NCI-H1694 treated with DMSO at 0.1 percent for 48 hours (cell line): ENCODE data around the gene MOB3B.
A peak's percentile ranks its signal among the peaks of the same experiment; 100 is the strongest.

ENCODE experiments used
- DNase-seq: peaks from one replicate; lab custom pipeline; 2025; lab: John Stamatoyannopoulos, UW

MOB3B gene

DNA sequence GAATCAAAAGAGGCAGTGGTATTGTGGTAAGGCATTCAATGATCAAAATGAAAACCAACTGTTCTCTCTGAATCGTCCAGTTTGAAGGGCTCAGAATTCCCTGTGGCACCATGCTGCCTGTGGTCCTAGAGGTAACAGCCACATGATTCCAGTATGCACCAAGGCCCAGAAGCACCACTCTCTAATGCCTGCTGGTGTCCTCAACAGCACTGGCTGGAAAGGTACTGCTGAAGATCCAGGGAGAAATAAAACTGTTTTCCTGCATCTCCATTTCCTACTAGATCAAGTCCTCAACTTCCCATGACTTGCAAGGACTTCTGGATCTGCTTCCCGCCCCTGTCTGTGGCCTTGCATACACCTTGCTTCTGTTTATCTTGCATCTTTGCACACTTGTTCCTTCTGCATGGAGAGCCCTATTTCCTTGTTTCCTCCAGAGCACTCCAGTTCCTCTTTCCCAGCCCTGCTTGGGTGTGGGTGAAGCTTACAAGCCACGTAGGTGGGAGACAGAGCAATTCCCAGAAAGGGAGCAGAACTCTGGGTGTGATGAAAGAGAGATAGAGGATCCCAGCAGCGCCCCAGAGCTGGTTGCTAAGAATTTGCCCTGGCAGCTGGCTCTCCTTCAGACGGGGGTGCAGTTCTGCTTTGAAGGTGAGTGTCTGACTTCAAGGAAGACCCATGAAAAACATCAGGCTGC lies 191.6 kb downstream of the MOB3B start:
- DNase-seq = no peak

DNA sequence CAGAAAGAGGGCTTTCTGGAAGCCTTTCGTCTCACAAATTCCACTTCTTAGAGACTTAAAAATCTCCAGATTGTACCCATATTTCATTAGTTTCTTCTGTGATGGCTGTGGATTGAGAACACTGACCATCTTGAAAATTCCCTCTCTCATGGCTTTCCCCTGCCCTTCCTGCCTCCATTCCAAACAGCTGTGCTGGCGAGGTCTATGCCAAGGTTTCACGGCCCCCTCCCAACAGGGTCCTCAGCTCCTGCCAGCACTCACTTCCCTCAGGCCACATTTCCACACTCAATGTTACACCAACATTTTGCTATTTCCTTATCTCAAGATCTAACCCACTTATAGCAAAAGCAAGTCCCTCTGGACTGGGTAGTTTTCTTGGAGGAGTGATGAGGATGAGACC lies 192.4 kb downstream of the MOB3B start:
- DNase-seq = no peak

DNA sequence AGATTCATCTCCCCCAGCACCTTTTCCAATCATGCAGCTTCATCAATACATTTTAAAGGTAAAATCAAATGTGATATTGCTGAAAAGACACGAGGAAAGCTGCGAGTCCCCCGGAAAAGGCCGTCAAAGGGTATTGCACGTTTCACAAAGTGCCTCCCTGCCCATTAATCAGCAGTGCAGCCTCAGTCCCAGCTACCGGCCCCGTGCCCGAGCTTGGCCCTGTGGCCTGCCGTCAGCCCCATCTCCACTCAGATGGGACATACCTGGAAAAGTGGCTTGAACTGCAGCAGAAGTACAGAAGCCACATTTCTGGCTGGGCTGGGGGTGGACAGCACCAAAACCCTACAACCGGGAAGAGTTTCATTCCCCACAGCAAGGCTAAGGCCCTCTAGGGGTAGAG lies 192.8 kb downstream of the MOB3B start:
- DNase-seq = no peak

DNA sequence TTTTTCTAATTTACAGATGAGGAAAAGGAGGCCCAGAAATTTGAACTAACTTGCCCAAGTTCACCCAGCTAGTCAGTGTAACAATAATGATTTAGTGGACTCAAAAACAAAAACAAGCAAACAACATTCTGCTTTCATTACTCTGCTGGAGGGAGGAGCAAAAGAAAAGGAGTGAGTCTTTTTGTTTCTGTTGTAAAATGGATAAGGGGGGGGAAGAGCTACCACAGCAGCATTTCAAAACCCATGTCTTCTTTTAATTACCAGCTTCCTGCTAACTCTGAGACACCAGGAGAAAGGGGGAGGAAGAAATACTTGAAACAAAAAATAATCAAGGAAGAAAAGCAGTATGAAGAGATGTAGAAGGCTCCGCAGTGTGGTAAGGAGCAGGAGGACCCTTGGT lies 193.5 kb downstream of the MOB3B start:
- no peak for DNase-seq

DNA sequence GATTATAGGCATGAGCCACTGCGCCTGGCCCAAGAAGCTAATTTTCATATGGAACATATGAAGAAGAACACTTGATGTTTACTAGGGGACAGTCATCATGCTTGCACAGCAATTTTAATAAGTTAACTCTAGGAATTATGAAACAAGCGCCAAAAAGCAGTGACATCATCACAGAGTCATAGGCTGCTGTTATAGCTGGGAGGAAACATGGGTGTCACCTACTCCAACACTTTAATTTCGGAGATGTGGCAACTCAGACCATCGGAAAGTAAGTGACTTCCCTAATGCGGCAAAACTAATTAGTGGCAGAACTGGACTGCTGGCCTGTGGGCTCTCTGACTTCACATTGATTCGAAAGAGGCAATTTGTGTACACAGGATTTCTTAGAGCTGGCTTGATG lies 194.5 kb downstream of the MOB3B start:
- DNase-seq = no peak

DNA sequence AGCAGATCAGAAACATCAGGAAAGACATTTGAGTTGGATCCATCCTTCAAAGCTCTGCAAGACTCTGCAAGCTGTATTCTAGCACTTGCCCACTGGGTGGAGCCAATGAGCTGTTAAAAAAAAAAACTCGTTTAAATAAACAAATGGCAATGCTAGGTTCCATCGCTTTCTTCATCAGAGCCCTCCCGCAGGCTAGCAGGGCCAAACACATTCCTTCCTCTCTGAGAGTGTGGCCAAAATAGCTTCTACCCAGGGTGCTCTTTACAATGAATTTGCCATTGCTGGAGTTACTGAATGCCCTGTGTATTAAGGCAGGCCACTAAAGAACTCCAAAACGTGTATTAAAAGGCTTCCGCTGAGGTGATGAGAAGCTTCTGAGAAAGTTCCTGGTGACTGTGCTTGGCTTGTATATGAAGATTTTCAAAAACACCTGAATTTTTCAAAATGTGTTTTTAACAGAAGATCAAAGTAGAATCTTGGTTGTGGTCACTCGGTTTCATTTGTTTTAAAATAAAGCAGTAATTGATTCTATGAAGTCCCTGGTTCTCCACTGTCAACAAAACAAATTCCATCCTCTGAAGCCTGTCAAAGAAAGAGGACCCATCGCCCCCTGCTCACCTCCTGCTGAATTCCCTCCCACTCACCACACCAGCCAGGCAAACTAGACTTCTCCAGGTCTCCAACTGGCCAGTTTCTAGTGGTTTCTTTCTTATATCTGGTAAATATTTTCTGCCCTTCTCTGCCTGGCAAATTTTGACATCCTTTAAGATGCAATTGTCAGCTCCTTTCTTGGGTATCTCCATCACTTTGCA lies 196.2 kb downstream of the MOB3B start:
- DNase-seq = peak; percentile 82

DNA sequence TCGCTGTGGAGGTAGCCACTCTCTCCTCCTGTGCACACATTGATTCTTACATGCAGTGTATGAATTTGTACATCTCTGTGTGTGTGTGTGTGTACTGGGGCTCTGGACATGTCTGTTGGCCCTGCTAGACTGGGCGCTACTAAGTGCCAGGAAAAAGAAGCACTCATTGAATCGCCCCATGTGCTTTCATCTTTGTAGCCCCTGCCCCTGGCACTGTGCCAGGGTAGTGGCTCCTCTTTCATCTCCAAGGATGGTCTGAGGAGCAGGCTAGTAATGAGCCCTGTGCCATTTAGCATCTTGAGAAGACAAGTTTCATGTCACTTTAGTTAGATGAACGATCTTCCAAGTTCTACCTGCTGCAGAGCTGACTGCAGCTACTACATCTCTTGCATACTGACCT lies 198.2 kb downstream of the MOB3B start:
- DNase-seq = no peak

DNA sequence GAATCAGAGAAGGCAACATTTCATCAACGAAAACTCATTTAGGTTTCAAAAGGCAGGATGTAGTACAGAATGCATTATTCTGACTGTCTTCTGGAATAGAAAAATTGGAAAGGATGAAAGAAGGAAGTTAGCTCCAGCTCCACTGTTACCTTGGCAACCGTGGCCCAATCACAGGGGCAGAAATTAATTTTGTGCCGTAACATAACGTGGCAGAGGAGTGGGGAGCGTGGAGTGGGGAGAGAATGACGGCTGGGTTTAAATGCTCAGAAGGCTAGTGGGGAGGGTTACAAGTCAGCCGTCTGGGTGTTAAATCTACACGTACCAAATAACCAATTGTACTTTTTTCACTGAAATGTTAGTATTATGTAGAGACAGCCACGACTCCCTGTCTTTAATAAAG lies 200.3 kb downstream of the MOB3B start:
- DNase-seq = no peak

DNA sequence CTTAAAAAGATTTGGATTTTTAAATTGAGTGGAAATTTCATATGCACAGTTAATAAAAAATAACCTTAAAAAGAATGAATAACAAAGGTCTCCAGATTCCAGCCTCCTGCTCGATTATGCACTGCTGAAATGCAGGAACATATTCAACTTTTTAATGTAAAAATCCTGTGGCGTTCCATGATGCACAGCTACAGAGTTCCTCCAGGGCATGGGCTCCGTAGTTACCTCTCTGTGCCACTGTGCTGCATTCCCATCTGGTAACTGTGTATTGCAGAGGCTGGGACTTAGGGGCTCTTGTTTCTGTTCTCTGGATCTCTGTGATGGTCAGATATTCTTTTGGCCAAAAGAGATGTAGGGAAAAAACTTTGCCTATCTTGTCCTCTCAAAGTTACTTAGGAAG lies 201.1 kb downstream of the MOB3B start:
- no peak for DNase-seq

DNA sequence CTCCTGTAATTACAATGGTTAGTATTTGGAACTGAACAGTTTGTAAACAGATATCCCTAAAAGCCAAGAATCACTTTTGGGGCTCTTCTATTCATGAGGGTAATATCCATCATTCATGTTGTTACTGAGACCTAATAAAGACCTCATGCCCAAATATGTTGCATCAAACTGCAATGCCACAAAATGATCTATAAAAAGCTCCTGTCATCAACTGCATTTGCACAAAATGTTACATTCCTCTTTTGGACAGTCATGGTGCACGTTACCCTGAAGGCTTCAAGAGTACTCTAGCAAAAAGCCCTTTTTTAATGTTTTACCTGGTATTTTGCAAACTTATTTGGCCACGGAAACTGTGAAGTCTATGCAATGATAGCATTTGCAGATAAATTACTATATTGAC lies 218.4 kb downstream of the MOB3B start:
- DNase-seq = no peak

DNA sequence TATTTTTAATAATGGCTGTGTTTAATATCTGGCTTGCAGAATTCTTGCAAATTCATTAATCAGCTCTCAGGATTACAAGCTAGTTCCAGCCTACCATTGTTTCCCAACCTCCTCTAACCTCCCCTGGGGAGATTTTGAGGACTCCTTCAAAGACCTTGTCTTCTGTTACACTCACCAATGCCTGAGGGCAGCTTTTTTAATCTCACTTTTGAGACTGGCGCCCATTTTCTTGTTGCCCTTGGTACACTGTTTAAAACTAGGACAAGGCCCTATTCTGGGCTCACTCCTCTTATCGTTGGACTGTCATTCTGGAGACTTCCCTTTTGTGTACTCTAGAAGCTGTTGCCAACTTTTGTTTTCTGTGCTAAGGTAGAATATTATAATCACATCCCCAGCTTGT lies 219.0 kb downstream of the MOB3B start:
- no peak for DNase-seq

DNA sequence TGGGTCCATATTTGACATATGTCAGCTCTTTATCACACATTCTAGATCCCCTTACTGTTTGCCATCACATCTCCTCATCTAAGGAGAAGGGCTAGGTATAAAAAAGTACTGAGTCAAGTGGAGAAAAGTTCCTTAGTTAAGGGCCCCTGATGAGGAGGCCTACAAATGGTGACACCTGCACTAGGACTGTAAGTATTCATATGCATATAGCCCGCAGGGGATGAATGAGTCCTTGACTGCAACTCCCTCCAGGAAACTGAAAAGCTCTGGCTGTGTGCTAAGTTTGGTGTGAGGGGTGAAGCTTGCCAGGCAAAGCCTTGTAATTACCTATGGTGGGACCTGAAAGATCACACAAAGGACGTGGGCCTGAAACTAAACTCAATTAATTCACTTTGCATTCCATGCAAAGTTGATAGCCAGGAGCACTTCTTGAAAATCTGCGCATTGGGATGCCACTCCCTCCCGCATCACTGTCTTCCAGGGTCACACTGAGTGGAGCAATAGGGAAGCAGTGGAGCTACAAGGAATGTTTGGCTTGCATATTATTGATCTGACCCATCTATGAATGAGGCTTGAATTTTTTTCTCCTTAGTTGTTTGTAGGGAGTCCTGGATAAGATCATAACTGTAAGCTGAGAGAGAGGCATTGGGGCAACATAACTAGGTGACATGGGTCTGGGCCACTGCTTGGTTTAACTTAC lies 220.8 kb downstream of the MOB3B start:
- DNase-seq = no peak

DNA sequence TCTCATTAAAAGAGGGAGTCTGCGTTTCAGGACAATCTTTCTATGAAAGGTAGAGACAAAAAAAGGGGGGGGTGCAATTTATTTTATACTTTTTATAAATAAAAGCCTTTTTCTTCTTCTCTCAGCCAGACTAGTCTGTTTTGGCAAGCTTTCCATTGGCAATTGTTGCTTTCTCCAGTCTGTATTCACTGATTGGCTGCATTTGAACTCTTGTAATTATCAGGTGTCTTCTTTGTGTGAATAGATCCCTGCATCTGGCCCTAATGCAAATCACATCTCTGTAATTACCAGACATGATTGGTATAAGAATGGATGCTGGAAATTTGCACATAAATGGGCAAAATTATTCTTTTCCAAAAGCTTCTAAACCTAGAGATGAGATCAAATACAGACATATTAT lies 225.1 kb downstream of the MOB3B start:
- no peak for DNase-seq

DNA sequence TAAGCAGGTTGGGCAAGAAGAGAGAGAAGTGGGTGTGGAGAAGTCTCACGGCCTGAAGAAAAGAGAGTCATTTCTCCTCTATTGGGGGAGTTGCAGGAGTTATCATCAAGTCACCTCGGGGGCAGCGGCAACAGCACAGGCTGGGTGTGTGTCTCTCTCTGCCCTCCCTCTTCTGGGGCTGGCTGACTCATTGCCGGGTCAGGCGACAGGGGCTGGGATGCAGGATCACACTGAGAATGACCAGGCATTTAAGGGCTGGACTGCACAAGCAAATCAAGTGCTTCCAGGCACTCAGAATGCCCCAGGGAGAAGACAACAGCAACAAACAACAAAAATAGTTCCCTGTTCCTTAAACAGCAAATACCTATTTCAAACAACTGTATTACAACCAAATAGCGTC lies 226.4 kb downstream of the MOB3B start:
- DNase-seq = no peak

DNA sequence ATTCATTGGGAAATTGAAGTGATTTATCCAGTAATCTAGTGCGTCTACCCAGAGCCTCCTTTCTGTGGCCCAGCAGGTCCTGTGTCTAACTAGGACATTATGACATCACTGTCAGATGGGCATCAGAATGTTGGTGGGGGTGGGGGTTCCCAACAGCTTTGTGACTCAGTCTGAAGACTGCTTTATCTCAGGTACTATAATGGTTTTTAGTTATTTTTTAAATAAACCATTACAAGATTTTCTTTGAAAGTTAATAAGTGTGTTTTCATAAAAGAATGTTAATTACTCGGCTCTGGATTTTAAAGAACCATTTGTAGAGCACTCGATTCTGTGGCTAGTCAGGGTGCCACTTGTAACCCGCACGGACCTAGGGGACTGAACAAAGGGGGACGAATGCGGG lies 232.6 kb downstream of the MOB3B start, which contains the start of gene EQTN:
Gene EQTN (minus strand): TSS at position 101 of the 400 bp plus-strand sequence. CDS start 95 bp downstream, at position 6.
- DNase-seq = no peak

DNA sequence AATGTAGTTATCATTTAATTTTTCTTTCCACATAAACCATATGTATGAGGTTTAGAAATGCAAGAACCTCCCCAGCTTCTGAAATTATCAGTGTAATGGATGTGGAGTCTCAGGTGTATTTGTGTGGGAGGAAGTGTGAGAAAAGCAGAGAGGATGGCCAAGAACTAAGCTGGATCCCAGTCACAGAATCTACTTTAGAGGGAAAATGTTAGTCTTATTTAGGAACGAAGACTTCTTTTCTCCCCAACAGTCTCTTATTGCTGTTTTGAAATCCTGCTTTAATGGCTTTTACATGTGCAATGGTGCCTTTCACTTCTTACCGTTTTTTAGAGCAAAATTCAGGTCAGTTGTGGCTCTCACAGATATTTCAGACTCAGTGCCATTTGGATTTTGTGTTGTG lies 235.6 kb downstream of the MOB3B start:
- no peak for DNase-seq

DNA sequence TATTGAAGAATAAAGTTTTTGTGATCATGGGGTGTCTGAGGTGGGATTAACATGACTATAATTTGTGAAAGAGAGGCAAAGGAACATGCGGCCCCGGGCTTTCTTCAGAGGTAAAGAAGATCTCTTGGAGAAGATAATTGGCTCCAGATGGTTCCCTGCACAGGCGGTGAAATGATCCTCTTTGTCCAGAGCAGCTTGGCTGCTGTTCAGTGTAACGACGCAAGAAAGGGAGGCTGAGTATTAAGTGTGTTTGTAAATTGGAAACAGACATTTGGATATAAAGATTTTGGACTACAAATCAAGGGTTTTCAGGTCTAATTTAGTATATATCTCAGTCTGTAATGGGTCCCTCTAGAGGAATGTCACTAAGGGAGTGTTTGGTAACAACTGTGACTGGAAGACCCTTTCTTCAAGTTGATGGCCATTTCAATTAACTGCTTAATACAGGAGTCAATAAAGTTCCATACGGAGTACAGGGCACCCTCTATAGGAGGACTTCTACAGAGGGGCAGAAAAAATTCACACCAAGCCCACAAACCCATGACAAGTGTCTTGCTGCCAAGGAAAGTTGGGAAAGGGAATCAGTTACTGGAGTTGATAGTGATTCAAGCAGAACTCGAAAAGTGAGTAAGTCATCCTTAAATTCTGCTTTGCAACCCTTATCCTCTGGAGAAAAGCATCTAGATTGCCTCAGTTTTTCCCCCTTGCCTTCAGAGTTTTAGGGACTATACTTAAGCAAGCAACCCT lies 236.8 kb downstream of the MOB3B start:
- no peak for DNase-seq

DNA sequence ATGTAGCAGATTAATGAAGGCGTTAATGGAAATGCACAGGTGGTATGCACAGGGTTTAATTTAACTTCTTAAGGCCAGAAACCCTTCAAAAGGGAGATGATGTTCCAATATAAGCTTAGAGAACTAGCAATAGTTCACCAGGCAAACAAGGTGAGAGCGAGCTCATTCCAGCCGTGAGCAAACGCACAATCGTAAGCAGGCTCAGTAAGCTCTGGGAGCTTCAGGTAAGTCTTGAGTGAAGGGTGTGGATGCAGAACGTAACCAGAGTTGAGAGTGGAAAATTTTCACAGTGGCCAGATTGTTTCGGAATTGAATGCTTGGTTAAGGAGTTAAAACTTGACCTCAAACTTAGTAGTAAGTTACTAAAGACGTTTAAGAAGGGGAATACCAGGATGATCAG lies 238.3 kb downstream of the MOB3B start:
- DNase-seq = no peak

DNA sequence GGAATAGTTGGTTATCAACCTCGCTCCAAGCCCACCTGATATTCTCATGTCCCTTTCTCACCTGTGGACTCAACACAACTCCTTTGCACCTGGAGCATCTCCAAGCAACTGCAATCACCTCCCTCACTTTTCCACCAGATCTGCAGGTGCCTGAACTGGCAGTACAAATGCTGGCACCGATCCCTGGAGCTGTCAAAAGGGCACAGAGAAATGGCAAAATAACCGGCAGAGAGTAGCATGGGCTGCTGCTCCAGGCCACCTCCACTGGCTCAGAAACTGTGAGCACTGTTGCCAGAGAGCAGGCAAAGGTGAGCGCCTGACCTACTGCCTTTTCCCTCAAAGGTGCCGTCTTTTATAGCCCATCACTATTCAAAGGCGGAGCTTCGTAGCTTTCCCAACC lies 247.3 kb downstream of the MOB3B start:
- no peak for DNase-seq

DNA sequence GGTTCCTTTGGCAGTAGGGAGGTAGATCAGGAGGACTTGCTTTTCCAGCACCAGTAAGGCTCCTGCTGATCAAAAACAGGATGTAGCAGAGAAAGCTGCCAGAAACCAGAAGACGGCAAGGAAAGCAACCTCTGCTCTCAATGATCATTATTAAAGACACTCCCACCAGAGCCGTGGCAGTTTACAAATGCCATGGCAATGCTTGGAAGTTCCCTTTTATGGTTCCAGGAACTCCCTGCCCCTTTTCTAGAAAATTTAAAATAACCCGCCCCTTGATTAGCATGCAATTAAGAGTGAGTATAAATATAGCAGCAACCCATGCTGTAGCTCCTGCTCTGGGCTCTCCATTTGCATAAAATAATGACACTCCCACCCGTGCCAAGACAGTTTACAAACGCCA lies 248.8 kb downstream of the MOB3B start:
- no peak for DNase-seq

DNA sequence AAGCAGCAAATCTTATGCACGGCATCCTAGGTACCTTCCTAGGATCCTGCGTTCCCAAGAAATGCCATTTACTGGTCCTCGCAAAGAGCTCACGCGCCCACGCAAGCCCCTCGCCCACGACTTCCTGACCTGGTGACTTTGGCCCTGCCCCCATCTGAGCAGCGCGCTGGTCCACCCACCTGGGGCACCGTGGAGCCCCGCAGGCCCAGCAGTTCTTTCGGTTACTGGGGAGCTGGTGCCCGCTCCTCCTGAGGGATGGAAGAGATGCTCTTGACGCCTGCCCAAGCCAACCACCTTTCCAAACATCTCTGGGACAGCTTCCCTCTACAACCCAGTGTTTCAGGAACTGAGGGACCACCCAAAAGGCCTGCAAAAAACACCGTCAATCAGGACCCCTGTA lies 249.4 kb downstream of the MOB3B start:
- DNase-seq = no peak

DNA sequence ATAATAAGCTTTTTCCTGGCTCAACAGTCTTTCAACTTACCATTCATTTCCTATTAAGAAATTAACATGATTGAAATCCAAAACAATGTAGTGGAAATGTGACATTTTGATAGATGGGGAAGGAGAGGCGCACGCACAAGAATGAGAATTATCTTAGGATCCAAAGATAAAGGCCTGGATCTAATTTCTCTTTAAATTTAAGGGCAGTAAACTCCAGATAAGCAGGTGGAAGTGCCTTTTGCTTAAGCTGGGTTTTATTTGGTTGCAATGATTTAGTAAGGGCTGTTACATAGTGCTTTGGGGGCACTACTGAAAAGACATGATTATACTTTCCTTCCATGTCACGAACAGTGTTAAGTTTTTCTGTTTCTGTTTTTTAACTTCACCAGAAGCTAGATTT lies 250.0 kb downstream of the MOB3B start:
- no peak for DNase-seq
